Measurements from ENCODE around the gene SAP25.

The SAP25 gene

DNA sequence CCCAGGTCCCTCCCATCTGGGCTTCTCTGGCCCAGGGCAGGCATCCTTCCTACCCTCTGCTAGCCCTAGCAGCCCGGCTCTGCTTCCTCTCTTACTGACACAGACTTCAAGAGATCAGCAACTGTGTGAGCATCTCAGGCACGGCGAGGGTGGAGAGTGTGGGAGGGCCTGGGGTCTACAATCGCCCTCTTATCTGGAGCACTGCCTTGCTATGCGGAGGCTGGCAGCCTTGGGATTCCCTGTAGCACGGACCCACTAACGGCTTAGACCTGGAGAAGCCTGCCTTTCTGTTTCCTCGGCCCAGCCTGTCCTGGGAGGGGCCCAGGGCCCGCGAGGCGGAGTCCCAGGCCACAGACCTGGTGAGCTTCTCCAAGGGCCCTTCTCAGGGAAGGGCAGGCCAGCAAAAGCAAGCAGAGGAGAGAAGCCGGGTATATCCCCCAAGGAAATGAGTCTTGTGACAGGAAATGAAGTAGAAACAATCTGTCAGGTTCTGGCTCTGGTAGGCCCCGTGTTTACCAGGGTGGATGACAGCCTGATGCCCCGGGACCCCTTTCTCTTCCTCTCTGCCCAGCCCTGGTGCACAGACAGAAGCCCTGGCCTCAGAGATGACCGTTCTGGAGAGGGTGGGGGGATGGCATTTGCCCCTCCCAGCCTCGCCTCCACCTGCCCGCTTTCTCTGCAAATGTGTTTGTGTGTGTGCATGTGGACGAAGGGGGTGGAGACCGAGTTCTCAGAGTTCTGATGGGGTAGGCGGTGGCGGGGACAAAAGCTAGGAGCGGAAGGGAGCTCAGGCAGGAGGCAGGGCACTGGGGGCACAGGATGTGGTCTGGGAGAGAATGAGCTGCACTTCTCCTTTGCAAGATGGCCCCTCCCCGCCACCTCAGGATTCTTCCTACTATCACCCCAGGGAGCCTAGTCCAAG lies 9.7 kb upstream of the SAP25 start:
- TF ChIP-seq, protein P1, sequence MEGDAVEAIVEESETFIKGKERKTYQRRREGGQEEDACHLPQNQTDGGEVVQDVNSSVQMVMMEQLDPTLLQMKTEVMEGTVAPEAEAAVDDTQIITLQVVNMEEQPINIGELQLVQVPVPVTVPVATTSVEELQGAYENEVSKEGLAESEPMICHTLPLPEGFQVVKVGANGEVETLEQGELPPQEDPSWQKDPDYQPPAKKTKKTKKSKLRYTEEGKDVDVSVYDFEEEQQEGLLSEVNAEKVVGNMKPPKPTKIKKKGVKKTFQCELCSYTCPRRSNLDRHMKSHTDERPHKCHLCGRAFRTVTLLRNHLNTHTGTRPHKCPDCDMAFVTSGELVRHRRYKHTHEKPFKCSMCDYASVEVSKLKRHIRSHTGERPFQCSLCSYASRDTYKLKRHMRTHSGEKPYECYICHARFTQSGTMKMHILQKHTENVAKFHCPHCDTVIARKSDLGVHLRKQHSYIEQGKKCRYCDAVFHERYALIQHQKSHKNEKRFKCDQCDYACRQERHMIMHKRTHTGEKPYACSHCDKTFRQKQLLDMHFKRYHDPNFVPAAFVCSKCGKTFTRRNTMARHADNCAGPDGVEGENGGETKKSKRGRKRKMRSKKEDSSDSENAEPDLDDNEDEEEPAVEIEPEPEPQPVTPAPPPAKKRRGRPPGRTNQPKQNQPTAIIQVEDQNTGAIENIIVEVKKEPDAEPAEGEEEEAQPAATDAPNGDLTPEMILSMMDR (IDR thresholded peaks at IDR 0.05): no peak

DNA sequence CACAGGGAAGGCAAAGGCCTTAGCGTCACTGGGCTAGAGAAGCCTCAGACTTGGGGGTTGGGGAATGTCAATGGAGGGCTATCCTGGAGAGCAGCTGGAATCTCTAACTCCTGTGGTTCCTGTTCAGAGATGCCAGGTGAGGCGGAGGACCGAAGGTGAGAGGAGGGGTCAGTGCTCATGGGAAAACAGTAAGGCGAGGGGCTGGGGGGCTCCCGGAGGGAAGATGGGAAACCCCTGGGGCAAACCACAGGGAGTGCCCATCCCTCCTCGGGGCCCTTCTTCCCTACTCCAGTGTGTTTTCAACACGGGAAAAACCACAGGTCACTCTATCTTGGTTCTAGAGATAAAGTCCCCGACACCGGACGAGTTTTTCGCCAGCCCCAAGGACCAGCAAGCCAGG lies 8.9 kb upstream of the SAP25 start:
- TF ChIP-seq, protein P1 (IDR thresholded peaks at IDR 0.05): no peak

DNA sequence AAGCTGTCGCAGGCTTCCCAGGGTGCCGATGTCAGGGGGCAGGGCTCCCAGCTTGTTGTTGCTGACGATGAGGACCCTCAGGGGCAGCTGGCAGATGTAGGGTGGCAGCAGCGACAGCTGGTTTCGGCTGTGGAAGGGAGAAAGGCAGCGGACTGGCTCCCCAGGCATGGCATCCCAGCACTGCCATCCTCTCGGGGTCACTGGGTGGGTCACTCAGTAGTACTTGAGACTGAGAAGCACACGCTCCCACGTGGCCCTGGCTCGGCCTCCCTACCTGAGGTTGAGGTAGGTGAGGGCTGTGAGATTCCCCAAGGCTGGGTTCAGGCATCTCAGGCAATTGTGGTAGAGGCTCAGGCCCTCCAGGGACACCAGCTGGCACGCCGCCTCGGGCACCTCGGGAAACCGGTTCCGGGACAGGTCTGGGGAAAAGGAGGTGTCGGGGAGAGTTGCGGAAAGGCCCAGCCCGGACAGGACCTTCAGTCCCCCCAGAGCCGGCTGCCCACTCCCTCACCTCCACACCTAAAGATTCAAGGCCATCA lies 8.4 kb upstream of the SAP25 start:
- TF ChIP-seq, protein P1 (IDR thresholded peaks at IDR 0.05): no peak

DNA sequence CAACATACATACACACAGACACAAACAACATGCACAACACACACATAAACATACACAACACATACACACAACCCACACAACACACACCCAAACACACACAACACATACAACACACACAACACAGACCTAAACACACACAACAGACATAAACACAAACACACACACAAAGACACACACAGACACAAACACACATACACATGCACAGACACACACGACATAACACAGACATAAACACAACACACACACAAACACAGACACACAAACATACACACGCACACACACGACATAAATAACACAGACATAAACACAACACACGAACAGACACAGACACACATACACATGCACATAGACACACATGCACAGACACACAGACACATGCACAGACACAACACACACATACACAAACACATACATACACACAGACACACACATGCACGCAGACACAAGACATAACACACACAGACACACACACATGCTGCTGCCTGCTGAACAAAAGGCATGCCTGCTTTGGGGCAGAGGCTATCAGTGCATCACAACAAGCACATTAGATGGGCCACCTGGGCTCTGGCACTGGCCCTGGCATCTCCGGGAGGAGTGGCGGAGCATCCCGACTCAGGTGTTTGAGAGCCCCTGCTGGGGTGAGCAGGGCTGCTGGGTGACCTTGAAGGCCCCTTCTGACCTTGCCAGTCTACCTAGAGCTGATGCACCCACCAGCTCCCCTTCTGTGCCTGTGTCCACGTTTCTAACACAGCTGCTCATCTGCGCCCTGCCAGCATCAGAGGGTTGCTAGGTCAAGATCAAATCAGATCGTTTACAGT lies 7.0 kb upstream of the SAP25 start:
- TF ChIP-seq, protein P1 (IDR thresholded peaks at IDR 0.05): no peak

DNA sequence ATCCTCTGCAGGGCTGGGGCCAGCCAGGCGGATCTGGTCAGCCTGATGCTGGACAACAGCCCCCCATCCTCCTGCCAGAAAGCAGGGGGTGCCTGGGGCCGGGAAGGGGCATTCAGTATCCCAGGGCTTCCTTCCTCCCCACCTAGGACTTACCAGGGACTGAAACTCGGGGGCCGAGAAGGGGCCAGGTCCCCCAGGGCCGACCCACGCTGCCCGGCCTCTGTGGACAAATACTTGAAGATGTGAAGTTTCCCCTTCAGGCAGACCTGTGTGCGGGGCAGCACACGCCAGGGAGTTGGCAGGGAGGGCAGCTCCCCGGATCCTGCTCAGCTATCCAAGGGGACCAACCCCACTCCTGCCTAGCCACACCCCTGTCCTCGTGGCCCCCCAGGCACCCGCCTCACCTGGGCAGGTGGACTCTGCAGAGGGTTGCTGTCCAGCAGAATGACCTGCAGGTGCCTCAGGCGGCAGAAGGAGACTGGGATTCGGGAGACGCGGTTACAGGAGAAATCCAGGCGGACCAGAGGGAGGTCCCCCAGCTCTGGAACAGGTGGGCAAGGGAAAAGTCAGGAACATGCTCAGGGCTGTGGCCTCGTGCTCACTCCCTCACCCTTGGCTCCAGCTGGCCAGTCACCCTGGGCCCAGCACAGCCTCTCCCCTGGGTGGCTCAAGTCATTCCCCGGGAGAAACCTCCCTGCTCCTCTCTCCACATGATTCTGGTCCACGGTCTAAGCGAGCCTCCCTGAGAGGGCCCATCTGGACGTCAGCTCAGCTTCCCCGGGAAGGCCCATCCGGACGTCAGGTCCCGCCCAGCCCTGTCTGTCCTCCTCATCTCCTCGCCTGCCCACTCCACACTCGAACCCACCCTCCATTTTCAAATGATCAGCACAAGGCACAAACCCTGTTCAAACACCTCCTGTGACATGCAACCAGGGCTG lies 4.8 kb upstream of the SAP25 start:
- TF ChIP-seq, protein P1 (IDR thresholded peaks at IDR 0.05): no peak

DNA sequence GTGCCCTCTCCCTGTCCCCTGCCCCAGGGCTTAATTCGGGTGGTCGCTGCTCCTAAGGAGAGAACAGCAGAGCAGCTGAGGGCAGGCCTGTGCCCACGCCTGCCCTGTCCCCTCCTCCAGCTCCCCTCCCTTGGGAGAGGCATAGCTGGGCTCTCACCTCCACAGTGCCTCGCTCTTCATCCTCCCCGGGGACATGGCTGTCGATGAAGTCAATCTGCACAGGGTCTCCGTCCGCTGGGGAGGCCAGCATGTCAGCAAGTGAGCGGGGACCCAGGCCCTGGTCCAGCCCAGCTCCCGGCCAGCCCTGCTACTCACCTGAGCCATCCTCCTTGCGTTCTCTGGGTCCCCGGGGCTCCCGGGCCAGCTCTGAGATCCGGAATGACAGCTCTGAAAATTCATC lies 3.8 kb upstream of the SAP25 start:
- TF ChIP-seq, protein P1 (IDR thresholded peaks at IDR 0.05): no peak

DNA sequence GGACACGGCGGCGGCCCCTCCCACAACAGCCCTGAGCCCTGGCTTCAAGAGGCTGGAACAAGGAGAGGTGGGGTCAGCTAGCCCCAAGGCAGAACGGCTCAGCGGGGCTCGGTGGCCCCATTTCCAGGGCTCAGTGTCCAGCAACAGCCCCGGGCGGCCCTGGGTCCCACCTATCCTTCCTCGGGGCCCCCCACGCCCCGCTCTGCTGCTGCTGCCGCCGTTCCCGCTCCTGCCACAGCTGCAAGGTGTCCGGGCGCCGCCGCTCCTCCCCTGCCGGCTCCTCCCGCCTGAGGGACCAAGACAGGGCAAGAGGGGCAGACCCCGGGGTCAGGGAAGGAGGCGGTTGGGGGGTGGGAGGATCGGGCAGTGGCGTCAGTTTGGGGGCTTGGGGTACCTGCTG lies 3.4 kb upstream of the SAP25 start:
- TF ChIP-seq, protein P1 (IDR thresholded peaks at IDR 0.05): no peak

Data from LNCAP (cell line).